H7 (cell line): ENCODE measurements around the gene EXOC6B. TPM values are rescaled to one million over a fixed set of nuclear protein-coding genes. Genes with fewer than 3 reads are reported as not detected.

Experiments
- DNase-seq: peaks from one replicate; pipeline ENCODE4 v3.0.0; 2012
- H3K27me3 ChIP-seq: 2 replicates; pipeline ENCODE4 v1.6.0; 2011; ENCODE audit warnings: mild to moderate bottlenecking, low read length; ENCODE audit not compliant: control insufficient read depth, insufficient read depth
- H3K36me3 ChIP-seq: replicated peaks from 2 replicates; pipeline ENCODE4 v1.5.1; 2011; ENCODE audit warnings: low read length; ENCODE audit not compliant: control insufficient read depth, insufficient read depth
- H3K4me3 ChIP-seq: 2 replicates; pipeline ENCODE4 v1.5.1; 2011; ENCODE audit warnings: low read depth, mild to moderate bottlenecking, control low read depth, low read length, moderate library complexity; ENCODE audit not compliant: insufficient read depth
- total RNA-seq: library from RNA; depleted of rRNA; stranded (reverse); fragments of >200 nt; shearing (Covaris generic); gene quantifications from 2 replicates; pipeline ENCODE4 v1.2.3, GENCODE V29; 2014

The EXOC6B gene
- total RNA-seq, 1 experiment from 2014 or later: 20.5 TPM

GRCh38 chr2:72153026-72153791 lies 672.6 kb downstream of the EXOC6B start:
- Histone ChIP-seq H3K36me3 (no peaks in the 10 kb centered on the region), H3K27me3 (peaks cover 37% of the 10 kb centered on the region), H3K4me3 (no peak overlapping the region)
- peak; percentile 23 for DNase-seq

DNA sequence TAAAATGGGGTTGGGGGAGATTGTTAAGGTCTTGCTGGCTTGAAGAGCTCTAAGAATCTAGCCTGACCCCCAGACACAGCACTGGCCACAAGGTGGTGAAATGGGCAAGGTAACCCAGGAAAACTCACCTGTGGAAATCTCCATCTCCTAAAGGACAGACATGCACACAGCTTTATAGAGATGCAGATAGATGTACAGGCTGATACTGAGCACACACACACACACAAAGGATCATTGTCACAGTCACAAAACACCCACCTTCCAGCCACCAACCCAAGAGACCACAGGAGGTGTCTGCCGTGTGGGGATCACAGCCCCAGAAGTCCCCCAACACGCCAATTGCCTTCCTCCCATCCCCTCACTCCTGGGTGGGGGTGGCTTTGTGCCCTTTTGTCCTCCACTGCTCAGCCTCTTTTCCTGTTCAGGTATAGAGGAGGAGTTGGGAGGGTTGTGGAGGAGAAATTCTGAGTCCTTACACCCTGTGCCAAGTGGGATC lies 674.9 kb downstream of the EXOC6B start:
- H3K36me3 ChIP-seq: no peaks in the 10 kb centered on the region
- peaks cover 59% of the 10 kb centered on the region for H3K27me3 ChIP-seq
- DNase-seq: no peak
- no peak overlapping the region for H3K4me3 ChIP-seq

- peak overlapping the region; percentile 6; the same call in 1 of the 2 replicates for H3K4me3 ChIP-seq
- peaks cover 63% of the 10 kb centered on the region for H3K27me3 ChIP-seq
- DNase-seq: peak; percentile 89
- H3K36me3 ChIP-seq: no peaks in the 10 kb centered on the region
Measured at GRCh38 chr2:72150157-72150860, 675.5 kb downstream of the EXOC6B start.

DNA sequence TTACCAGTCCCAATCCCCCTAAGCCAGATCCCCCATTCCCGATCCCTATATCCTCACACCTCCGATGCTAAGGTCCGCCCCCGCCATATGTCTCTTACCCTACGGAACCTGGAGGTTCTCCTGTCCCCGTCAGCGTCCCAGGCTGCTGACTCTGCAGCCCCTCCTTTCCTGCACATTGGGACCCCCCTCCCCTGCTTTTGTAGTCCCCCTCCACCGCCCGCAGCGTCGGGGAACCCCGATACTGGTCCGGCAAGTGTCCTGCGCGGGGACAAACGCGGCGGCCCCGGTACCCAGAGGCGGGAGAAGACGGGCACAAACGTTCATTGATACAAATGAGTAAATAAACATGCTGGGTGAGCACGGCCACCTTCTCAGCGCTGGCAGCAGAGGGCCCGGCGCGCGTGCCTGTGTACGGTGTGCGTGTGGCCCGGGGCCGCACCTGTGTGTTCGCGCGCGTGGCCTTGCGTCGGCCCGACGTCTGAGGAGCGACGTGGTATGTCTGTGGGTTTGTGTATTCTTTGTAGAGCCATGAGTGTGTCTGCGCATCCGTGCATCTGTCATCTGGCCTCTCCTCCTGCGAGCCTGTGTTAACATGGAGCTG lies 676.2 kb downstream of the EXOC6B start:
- H3K27me3 ChIP-seq: peaks cover 66% of the 10 kb centered on the region
- peak; percentile 75 for DNase-seq
- H3K36me3 ChIP-seq: no peaks in the 10 kb centered on the region
- H3K4me3 ChIP-seq: peak overlapping the region; percentile 43; the same call in 1 of the 2 replicates

DNA sequence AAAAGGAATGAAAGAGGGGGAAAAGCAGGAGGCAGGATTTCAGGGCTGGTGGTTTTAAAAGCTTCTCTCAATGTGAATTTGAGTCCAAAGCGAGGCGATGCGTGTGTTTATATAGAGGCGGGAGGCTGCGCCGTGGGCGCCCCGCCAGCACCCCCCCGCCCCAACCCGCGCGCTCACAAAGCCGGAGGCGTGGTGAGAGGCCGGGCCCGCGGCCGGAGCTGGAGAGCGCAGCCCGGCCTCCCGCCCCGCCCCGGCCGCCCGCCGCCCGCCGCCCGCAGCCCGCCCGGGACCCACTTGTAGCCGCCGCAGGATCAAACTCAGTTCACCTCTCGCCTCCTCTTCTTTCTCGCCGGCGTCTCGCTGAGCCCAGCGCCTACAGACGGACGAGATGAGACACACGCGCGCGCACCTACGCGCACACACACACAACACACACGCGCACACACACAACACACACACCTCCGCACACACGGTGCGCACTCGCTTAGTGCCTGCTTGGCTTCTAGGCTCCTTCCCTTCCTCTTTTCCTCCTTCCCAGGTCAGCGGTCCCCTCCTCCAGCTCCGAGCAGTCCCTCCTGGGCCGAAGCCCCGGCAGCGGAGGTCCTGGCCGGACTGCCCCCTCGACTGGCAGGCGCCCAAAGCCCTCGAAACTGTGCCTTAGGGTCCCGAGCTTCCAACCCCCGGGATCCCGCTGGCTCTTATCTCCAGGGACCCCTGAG lies 676.8 kb downstream of the EXOC6B start:
- H3K27me3 ChIP-seq: peaks cover 69% of the 10 kb centered on the region

DNA sequence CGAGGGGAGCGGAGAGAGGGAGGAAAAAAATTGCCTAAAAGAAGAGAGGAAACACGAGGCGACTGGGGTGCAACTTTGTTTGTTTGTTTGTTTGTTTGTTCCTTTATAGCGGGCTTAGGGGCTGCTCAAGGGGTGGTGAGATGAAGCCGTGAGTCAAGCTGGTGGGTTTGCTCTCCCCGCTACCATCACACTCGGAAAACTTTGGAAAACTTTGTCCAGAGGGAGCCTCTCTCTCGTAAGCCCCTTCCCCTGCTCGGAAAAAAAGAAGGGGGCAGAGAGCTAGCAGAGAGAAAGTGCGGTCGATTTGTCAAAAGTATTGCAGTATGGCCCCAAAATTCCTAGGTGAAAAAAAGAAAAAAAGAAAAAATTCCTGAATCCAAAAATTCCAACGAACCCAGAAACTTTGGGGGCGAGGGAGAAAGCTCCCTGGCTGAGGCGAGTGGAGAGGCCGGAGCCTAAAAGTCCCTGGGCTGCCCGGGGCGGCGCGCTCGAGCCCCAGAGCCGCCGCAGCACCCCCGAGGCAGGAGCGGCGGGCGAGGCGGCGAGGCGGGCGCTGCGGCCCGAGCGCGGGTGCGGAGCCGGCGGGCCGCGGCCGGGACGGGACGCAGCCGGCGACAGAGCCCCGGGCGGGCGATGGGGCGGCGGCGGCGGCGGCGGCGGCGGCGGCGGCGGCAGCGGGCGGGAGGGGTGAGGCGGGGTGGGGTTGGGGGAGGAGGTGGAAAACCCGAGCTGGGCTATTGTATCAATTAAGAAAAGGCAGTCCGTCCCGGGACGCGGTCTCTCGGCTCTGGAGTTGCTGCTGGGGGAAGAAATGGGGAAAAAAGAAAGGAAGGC lies 677.6 kb downstream of the EXOC6B start:
- no peaks in the 10 kb centered on the region for H3K36me3 ChIP-seq
- peak; percentile 84 for DNase-seq
- peaks cover 77% of the 10 kb centered on the region for H3K27me3 ChIP-seq
- peak overlapping the region; percentile 43 for H3K4me3 ChIP-seq

More for the DNA sequence above, 676.8 kb downstream of the EXOC6B start:
- Histone ChIP-seq H3K4me3 (peak overlapping the region; percentile 43), H3K36me3 (no peaks in the 10 kb centered on the region)
- DNase-seq: peak; percentile 88

DNA sequence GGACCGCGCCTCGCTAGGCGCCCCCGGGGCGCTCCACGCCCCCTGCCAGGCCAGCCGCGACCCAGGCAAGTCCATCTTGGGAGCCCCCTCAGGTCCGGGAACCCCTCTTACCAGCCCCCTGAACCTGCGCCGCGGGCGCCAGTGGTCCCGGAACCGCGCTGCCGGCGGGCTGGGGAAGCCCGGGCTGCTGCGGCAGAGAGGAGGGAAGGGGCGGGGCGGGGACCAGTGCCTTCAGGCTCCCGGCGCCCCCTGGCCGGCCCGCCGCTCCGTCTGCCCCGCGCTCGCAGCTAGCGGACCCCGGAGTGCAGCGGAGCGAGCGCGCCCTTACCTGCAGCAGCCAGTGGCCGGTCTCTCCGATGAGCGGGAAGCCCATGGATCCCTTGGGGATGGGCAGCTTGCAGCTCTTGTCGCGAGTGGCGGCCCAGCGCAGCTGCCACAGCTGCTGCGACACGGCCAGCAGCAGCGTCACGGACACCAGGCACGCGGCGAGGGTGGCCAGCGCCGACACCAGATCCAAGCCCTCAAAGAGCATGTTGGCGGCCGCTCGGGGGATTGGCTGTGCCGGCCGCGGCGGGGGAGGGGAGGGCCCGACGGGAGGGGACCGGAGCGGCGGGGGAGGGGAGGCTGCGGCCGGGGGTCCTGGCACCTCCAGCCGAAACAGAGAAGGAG lies 678.4 kb downstream of the EXOC6B start, which contains the start of gene CYP26B1:
TSS of gene CYP26B1 (minus strand) at position 560 of the 669 bp plus-strand sequence. CDS start at position 532, 28 bp downstream.
- H3K36me3 ChIP-seq: no peaks in the 10 kb centered on the region
- H3K4me3 ChIP-seq: peak within 1 kb of the TSS; percentile 43
- DNase-seq: peak; percentile 90
- peaks cover 83% of the 10 kb centered on the region for H3K27me3 ChIP-seq

- H3K4me3 ChIP-seq: peak overlapping the region; percentile 40
- no peaks in the 10 kb centered on the region for H3K36me3 ChIP-seq
- peaks cover 89% of the 10 kb centered on the region for H3K27me3 ChIP-seq
- peak; percentile 88 for DNase-seq
Measured at GRCh38 chr2:72146347-72147302, 679.2 kb downstream of the EXOC6B start.

GRCh38 chr2:72145658-72146329 lies 680.0 kb downstream of the EXOC6B start:
- H3K4me3 ChIP-seq: peak overlapping the region; percentile 52
- DNase-seq: peak; percentile 61
- H3K27me3 ChIP-seq: peaks cover 90% of the 10 kb centered on the region
- no peaks in the 10 kb centered on the region for H3K36me3 ChIP-seq

DNA sequence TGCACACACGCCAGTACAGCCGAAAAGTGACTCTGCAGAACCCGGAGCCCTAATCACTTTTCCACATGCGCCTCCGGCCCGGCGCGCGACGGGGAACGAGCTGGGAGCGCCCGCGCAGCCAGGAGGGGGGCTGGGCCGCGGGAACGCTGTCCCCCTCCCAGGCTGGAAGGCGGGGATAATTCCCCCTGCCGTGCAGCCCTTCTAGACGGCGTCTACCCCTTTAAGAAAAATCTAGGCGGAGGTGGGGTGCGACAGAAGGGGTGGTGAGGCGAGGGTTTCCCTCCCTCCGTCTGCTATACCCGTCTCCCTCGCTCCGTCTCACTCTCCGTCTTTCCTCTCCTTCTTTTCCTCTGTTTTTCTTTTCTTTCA lies 680.6 kb downstream of the EXOC6B start:
- peaks cover 90% of the 10 kb centered on the region for H3K27me3 ChIP-seq
- H3K4me3 ChIP-seq: peak overlapping the region; percentile 52
- no peaks in the 10 kb centered on the region for H3K36me3 ChIP-seq
- DNase-seq: peak; percentile 95

DNA sequence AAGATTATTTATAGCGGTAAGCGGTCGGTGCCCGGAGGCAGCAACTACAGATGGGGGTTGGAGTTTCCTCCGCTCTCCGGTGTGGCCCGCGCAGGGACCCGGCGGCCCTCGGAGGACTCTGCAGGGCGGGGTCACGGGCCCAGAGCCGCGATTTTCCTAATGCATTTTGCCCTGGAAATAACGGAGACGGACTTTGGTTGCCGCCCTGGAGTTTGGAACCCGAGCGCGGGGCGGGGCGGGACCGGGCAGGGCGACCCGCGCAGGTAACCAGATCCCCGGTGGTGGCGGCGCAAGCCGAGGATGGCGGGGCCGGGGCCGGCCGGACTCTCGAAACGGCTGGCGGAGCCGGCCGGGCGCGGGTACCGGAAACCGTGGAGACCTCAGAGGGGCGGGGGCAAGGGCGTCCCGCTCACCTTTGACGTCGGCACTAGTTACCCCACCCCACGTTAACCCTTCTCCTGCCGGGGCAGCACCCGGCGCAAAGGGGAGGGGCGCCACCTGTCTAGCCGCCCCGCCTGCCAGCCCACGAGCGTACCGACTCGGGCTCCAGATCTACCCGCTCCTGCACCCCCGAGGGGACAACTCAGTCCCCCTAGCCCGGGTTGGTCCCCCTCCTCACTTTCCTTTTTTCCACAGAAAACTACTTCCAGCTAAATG lies 681.1 kb downstream of the EXOC6B start:
- H3K36me3 ChIP-seq: no peaks in the 10 kb centered on the region
- DNase-seq: peak; percentile 98
- H3K27me3 ChIP-seq: peaks cover 86% of the 10 kb centered on the region
- peak overlapping the region; percentile 52 for H3K4me3 ChIP-seq
